ENCODE results near the gene RHBDD1.

DNA sequence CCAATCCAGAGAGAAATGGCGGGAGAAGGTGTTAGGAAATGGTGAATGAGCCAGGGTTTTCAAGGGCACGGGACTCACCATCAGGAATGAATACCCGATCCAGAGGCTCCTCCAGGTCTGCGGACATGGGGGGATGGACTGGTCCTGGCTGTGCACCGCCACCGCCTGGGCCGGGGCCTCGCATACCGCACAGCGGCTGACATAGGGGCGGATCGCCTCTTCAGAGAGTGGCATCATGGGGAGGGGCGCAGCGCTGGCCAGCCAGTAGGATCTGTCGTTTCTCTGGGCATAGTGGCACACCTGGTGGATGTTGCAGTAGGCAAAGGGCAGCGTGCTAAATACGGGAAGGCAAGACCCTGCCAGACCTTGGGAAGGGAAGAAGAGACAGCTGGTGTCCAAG, 172.1 kb downstream of the RHBDD1 start:
- TF ChIP-seq, protein P1, sequence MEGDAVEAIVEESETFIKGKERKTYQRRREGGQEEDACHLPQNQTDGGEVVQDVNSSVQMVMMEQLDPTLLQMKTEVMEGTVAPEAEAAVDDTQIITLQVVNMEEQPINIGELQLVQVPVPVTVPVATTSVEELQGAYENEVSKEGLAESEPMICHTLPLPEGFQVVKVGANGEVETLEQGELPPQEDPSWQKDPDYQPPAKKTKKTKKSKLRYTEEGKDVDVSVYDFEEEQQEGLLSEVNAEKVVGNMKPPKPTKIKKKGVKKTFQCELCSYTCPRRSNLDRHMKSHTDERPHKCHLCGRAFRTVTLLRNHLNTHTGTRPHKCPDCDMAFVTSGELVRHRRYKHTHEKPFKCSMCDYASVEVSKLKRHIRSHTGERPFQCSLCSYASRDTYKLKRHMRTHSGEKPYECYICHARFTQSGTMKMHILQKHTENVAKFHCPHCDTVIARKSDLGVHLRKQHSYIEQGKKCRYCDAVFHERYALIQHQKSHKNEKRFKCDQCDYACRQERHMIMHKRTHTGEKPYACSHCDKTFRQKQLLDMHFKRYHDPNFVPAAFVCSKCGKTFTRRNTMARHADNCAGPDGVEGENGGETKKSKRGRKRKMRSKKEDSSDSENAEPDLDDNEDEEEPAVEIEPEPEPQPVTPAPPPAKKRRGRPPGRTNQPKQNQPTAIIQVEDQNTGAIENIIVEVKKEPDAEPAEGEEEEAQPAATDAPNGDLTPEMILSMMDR (conservative IDR thresholded peaks at IDR 0.05; ENCODE audit: low read length) = no peak
- TF ChIP-seq EZH2phosphoT487 (IDR thresholded peaks at IDR 0.05; ENCODE audit: borderline replicate concordance) = no peak
